Measurements from ENCODE around the gene PEF1.

PEF1 gene

GRCh38 chr1:31642366-31642765, 2.3 kb downstream of the PEF1 start:
- no peak for TF ChIP-seq CTCF (IDR thresholded peaks at IDR 0.05; ENCODE audit: control insufficient read depth, insufficient read depth, low read depth, low read length, missing control alignments)
- H3K4me3 ChIP-seq (ENCODE audit: control insufficient read depth, low read depth, low read length) = no peak overlapping the region
- DNase-seq (ENCODE audit: low read depth) = no peak

- no peak for TF ChIP-seq CTCF (IDR thresholded peaks at IDR 0.05; ENCODE audit: control insufficient read depth, insufficient read depth, low read depth, low read length, missing control alignments)
- no peak for DNase-seq (ENCODE audit: low read depth)
- H3K4me3 ChIP-seq (ENCODE audit: control insufficient read depth, low read depth, low read length) = no peak overlapping the region
Measured at GRCh38 chr1:31640964-31641363, 3.7 kb downstream of the PEF1 start.

GRCh38 chr1:31640179-31640578, 4.5 kb downstream of the PEF1 start:
- TF ChIP-seq CTCF (IDR thresholded peaks at IDR 0.05; ENCODE audit: control insufficient read depth, insufficient read depth, low read depth, low read length, missing control alignments) = no peak
- no peak for DNase-seq (ENCODE audit: low read depth)
- no peak overlapping the region for H3K4me3 ChIP-seq (ENCODE audit: control insufficient read depth, low read depth, low read length)

- DNase-seq (ENCODE audit: low read depth) = peak; percentile 44
- TF ChIP-seq CTCF (IDR thresholded peaks at IDR 0.05; ENCODE audit: control insufficient read depth, insufficient read depth, low read depth, low read length, missing control alignments) = no peak
- no peak overlapping the region for H3K4me3 ChIP-seq (ENCODE audit: control insufficient read depth, low read depth, low read length)
Measured at GRCh38 chr1:31639543-31639942, 5.1 kb downstream of the PEF1 start.

GRCh38 chr1:31637915-31638673, 6.6 kb downstream of the PEF1 start:
- no peak for TF ChIP-seq CTCF (IDR thresholded peaks at IDR 0.05; ENCODE audit: control insufficient read depth, insufficient read depth, low read depth, low read length, missing control alignments)
- H3K4me3 ChIP-seq (ENCODE audit: control insufficient read depth, low read depth, low read length) = no peak overlapping the region
- no peak for DNase-seq (ENCODE audit: low read depth)

GRCh38 chr1:31633117-31633516, 11.6 kb downstream of the PEF1 start:
- H3K4me3 ChIP-seq (ENCODE audit: control insufficient read depth, low read depth, low read length) = no peak overlapping the region
- no peak for DNase-seq (ENCODE audit: low read depth)
- TF ChIP-seq CTCF (IDR thresholded peaks at IDR 0.05; ENCODE audit: control insufficient read depth, insufficient read depth, low read depth, low read length, missing control alignments) = peak; percentile 60
